Neural crest cell (in vitro differentiated cells): Measurements from ENCODE around the gene MYBPC3. TPM values are rescaled to one million over a fixed set of nuclear protein-coding genes. Genes with fewer than 3 reads are reported as not detected.
A peak's percentile ranks its signal among the peaks of the same experiment; 100 is the strongest.

Experiments used
- DNase-seq: peaks from one replicate; pipeline ENCODE4 v3.0.0; 2021; ENCODE audit warnings: low read depth, mixed read lengths, low spot score
- H3K27ac Mint-ChIP-seq: one replicate; pipeline ENCODE4 v1.8.0; 2021; ENCODE audit warnings: mild to moderate bottlenecking, mixed read lengths; ENCODE audit not compliant: unreplicated experiment
- H3K27me3 Mint-ChIP-seq: 2 replicates; pipeline ENCODE4 v1.8.0; 2021; ENCODE audit warnings: low read depth, mild to moderate bottlenecking, mixed read lengths
- H3K36me3 Mint-ChIP-seq: 2 replicates; pipeline ENCODE4 v1.8.0; 2021; ENCODE audit warnings: low read depth, mild to moderate bottlenecking, mixed read lengths
- H3K4me1 Mint-ChIP-seq: 2 replicates; pipeline ENCODE4 v1.8.0; 2021; ENCODE audit warnings: mixed read lengths
- H3K4me3 Mint-ChIP-seq: one replicate; pipeline ENCODE4 v1.8.0; 2021; ENCODE audit warnings: mild to moderate bottlenecking, mixed read lengths
- H3K9me3 Mint-ChIP-seq: 2 replicates; pipeline ENCODE4 v1.8.0; 2021; ENCODE audit warnings: mixed read lengths
- CTCF ChIP-seq: fragments of 200-600 bp; sonication (generic); conservative IDR thresholded peaks from 2 replicates; pipeline ENCODE4 v1.5.0; 2021; ENCODE audit warnings: antibody characterized with exemption, mild to moderate bottlenecking
- total RNA-seq: library from RNA; stranded (reverse); gene quantifications from 2 replicates; pipeline ENCODE4 v1.2.1, GENCODE V29; 2021

The MYBPC3 gene
- total RNA-seq, 1 donor from 2014 or later: not detected

DNA sequence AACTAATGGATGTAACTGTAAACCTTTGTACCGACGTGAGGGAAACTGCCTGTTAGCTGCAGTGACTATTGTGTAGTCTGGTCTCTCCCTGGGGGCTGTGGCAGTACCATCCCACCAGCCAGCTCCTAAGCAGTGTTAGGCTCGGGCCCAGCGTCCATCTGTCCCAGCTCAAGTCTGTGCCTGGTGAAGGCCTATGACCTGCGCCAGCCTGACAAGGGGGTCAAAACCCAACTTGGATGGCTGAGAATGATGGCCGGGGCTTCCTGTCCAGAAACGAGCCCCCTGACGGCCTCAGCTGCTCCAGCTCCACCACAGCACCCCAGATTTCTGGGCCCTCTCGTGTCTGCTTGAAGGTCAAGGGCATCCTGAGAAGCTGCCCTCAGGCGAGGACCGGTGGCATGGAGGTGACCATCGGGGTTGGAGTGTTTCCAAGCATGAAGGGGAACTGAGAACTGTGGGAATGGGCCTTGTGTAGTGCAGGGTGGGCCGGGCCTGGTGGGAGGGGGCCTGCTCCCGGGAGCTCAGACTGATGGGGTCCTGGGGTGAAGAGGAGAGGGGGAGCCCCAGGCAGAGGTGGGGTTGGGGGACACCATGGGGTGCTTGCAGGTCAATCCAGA is 40.2 kb upstream of the MYBPC3 start:
- no peaks in the 10 kb centered on the region for H3K9me3 Mint-ChIP-seq
- no peak for TF ChIP-seq CTCF
- DNase-seq: no peak
- H3K27me3 Mint-ChIP-seq: no peaks in the 10 kb centered on the region
- H3K4me3 Mint-ChIP-seq: no peak overlapping the region
- H3K4me1 Mint-ChIP-seq: no peaks in the 10 kb centered on the region
- no peaks in the 10 kb centered on the region for H3K36me3 Mint-ChIP-seq
- no peak overlapping the region for H3K27ac Mint-ChIP-seq

- no peaks in the 10 kb centered on the region for H3K27me3 Mint-ChIP-seq
- DNase-seq: no peak
- no peaks in the 10 kb centered on the region for H3K9me3 Mint-ChIP-seq
- no peak overlapping the region for H3K4me3 Mint-ChIP-seq
- no peak for TF ChIP-seq CTCF
- H3K27ac Mint-ChIP-seq: peak overlapping the region; percentile 78
- no peaks in the 10 kb centered on the region for H3K4me1 Mint-ChIP-seq
- no peaks in the 10 kb centered on the region for H3K36me3 Mint-ChIP-seq
These were observed 39.4 kb upstream of the MYBPC3 start for GRCh38 chr11:47391711-47392432.

GRCh38 chr11:47391077-47391583 is 38.6 kb upstream of the MYBPC3 start:
- Mint-ChIP-seq H3K4me1 (no peaks in the 10 kb centered on the region), H3K27ac (peak overlapping the region; percentile 75), H3K9me3 (no peaks in the 10 kb centered on the region), H3K4me3 (no peak overlapping the region), H3K36me3 (no peaks in the 10 kb centered on the region), H3K27me3 (no peaks in the 10 kb centered on the region)
- DNase-seq: no peak
- no peak for TF ChIP-seq CTCF

- no peaks in the 10 kb centered on the region for H3K4me1 Mint-ChIP-seq
- H3K4me3 Mint-ChIP-seq: no peak overlapping the region
- H3K36me3 Mint-ChIP-seq: no peaks in the 10 kb centered on the region
- H3K9me3 Mint-ChIP-seq: no peaks in the 10 kb centered on the region
- H3K27ac Mint-ChIP-seq: no peak overlapping the region
- DNase-seq: no peak
- no peaks in the 10 kb centered on the region for H3K27me3 Mint-ChIP-seq
- no peak for TF ChIP-seq CTCF
These were observed 37.9 kb upstream of the MYBPC3 start for GRCh38 chr11:47390422-47390760.

DNA sequence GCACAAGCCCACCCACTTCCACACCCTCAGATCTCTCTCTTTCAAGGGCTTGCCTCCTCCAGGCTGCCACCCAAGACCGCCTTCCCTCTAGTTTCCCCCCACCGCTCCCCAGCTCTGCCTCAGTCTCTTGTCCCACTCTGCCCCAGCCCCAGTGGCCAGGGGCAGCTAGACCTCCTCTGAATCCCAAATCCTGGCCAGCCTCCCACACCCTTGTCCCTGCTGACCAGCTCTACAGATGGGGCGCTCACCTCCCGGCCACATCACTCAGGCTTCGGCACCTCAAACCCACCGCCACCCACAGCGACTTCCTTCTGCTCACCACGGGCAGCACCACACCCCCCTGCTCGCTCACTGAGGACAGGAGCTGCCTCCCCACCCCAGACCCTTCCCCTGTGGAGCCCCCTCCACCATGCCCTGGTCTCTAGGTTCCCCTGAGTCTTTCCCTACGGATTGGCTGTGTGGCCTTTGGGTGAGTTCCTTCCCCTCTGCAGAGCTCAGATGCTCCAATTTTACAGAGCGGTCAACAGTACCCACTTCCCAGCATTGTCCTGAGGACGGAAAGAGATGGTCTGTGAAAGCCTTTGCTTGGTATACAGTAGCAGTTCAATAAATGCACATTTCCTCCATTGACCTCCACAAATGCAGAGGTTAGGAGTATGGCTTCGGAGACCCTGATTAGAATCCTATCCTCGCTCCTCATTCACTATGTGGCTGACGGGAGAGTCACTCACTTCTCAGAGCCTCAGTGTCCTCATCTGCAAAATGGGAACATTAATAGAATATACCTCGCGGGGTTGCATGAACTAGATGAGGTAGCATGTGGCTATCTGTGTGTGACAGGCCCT is 37.3 kb upstream of the MYBPC3 start:
- H3K27me3 Mint-ChIP-seq: no peaks in the 10 kb centered on the region
- H3K27ac Mint-ChIP-seq: peak overlapping the region; percentile 50
- no peak for DNase-seq
- no peak overlapping the region for H3K4me3 Mint-ChIP-seq
- H3K4me1 Mint-ChIP-seq: no peaks in the 10 kb centered on the region
- no peaks in the 10 kb centered on the region for H3K9me3 Mint-ChIP-seq
- no peak for TF ChIP-seq CTCF
- H3K36me3 Mint-ChIP-seq: no peaks in the 10 kb centered on the region
